Muscle of leg (tissue), 11 donors: Measurements from ENCODE around the gene SPATA13. TPM values are rescaled to one million over a fixed set of nuclear protein-coding genes. Genes with fewer than 3 reads are reported as not detected.
"Not testable (repeated sequence)": the region's sequence is repeated elsewhere in the genome, so short reads cannot be mapped to it uniquely, and the experiment has no call there.

Source experiments
- DNase-seq: peaks from one replicate; pipeline ENCODE4 v3.0.0; 2013
- H3K27ac ChIP-seq: one replicate; pipeline ENCODE4 v1.5.1; 2013; ENCODE audit warnings: mild to moderate bottlenecking, low read length, control low read depth
- H3K27me3 ChIP-seq: one replicate; pipeline ENCODE4 v1.6.1; 2013; ENCODE audit warnings: low read length; ENCODE audit not compliant: control insufficient read depth, insufficient read depth
- H3K36me3 ChIP-seq: one replicate; pipeline ENCODE4 v1.6.1; 2013; ENCODE audit warnings: low read length; ENCODE audit not compliant: control insufficient read depth, insufficient read depth
- H3K4me1 ChIP-seq: one replicate; pipeline ENCODE4 v1.6.1; 2013; ENCODE audit warnings: low read length; ENCODE audit not compliant: control insufficient read depth, insufficient read depth
- H3K4me3 ChIP-seq: one replicate; pipeline ENCODE4 v1.5.1; 2013; ENCODE audit warnings: low read length, control low read depth
- H3K9me3 ChIP-seq: replicated peaks from 2 replicates; pipeline ENCODE4 v1.6.1; 2013; ENCODE audit warnings: low read depth, low read length; ENCODE audit not compliant: control insufficient read depth
- whole genome bisulfite sequencing: methylation state at CpG from one replicate; pipeline ENCODE4 v1.1.5; 2013; ENCODE audit warnings: missing lambda C conversion rate; ENCODE audit not compliant: insufficient coverage; 5-methylcytosine and 5-hydroxymethylcytosine counted together
- polyA plus RNA-seq, 8 donors: library from polyadenylated mRNA; unstranded; fragments of 120-200 nt; gene quantifications; one replicate each; pipeline versions ENCODE4 v1.2.1 to v1.2.3, GENCODE V29; 2013; ENCODE audit warnings: inconsistent platforms in 1 of 8, low replicate concordance in 1 of 8; ENCODE audit not compliant: insufficient read length in 8 of 8, insufficient read depth in 1 of 8
- total RNA-seq: library from RNA; stranded (reverse); fragments of 120-200 nt; gene quantifications from one replicate; pipeline ENCODE4 v1.2.4, GENCODE V29; 2013

Gene SPATA13
- total and polyA plus RNA-seq, 9 donors = 2.7 to 4.5 (median 3.3) TPM

- H3K4me1 ChIP-seq = no peaks in the 10 kb centered on the region
- WGBS = 77% methylated on average over 18 of the region's 26 CpGs
- no peak for DNase-seq
- no peaks in the 10 kb centered on the region for H3K36me3 ChIP-seq
- H3K4me3 ChIP-seq = no peak overlapping the region
- H3K9me3 ChIP-seq = no peaks in the 10 kb centered on the region
- no peak overlapping the region for H3K27ac ChIP-seq
- H3K27me3 ChIP-seq = peaks cover 2% of the 10 kb centered on the region
Observed at GRCh38 chr13:24340608-24340955, 180.1 kb downstream of the SPATA13 start.

- DNase-seq = no peak
- H3K27me3 ChIP-seq = peaks cover 2% of the 10 kb centered on the region
- no peak overlapping the region for H3K27ac ChIP-seq
- H3K4me3 ChIP-seq = no peak overlapping the region
- H3K4me1 ChIP-seq = no peaks in the 10 kb centered on the region
- no peaks in the 10 kb centered on the region for H3K36me3 ChIP-seq
- WGBS = 100% methylated on average over 1 of the region's 3 CpGs
- H3K9me3 ChIP-seq = no peaks in the 10 kb centered on the region
Observed at GRCh38 chr13:24341439-24341838, 180.9 kb downstream of the SPATA13 start.

- Histone ChIP-seq H3K4me3 (no peak overlapping the region), H3K36me3 (no peaks in the 10 kb centered on the region), H3K27ac (no peak overlapping the region), H3K9me3 (no peaks in the 10 kb centered on the region), H3K27me3 (no peaks in the 10 kb centered on the region), H3K4me1 (no peaks in the 10 kb centered on the region)
- no peak for DNase-seq
- WGBS = 100% methylated on average over 1 of the region's 5 CpGs
Observed at GRCh38 chr13:24348385-24348784, 187.9 kb downstream of the SPATA13 start.

- H3K27me3 ChIP-seq = no peaks in the 10 kb centered on the region
- H3K4me3 ChIP-seq = no peak overlapping the region
- no peak for DNase-seq
- H3K4me1 ChIP-seq = no peaks in the 10 kb centered on the region
- WGBS = 65% methylated on average over 5 of the region's 6 CpGs
- no peaks in the 10 kb centered on the region for H3K9me3 ChIP-seq
- no peaks in the 10 kb centered on the region for H3K36me3 ChIP-seq
- no peak overlapping the region for H3K27ac ChIP-seq
Observed at GRCh38 chr13:24348797-24349515, 188.4 kb downstream of the SPATA13 start.

GRCh38 chr13:24349778-24350664, 189.5 kb downstream of the SPATA13 start:
- H3K4me1 ChIP-seq, DNase-seq, H3K27ac ChIP-seq, H3K9me3 ChIP-seq, H3K4me3 ChIP-seq, H3K36me3 ChIP-seq, H3K27me3 ChIP-seq: not testable (repeated sequence)
- WGBS = 75% methylated on average over 1 of the region's 3 CpGs

DNA sequence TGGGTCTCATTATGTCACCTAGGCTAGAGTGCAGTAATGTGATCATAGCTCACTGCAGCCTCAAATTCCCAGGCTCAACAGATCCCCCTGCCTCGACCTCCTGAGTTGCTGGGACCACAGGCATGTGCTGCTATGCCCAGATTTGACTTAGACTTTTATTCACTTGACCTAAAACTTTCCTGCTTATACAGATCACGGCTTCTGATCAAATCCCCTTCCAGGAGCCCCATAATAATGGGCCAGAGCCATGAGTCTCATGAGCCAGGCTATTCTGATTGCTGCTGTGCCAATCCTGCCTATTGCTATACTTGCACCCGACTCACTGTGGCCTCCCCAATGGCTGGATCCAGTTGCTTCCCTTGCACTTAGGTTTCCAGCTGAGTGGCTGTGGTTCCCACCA, 190.9 kb downstream of the SPATA13 start:
- DNase-seq = no peak
- WGBS = 69% methylated on average over 3 of the region's 3 CpGs
- Histone ChIP-seq H3K27me3 (no peaks in the 10 kb centered on the region), H3K4me1 (no peaks in the 10 kb centered on the region), H3K4me3 (no peak overlapping the region), H3K27ac (no peak overlapping the region), H3K36me3 (no peaks in the 10 kb centered on the region), H3K9me3 (no peaks in the 10 kb centered on the region)

GRCh38 chr13:24353736-24354135, 193.2 kb downstream of the SPATA13 start:
- 75% methylated on average over 1 of the region's 1 CpG for WGBS
- no peak overlapping the region for H3K4me3 ChIP-seq
- DNase-seq = no peak
- H3K27me3 ChIP-seq = no peaks in the 10 kb centered on the region
- no peaks in the 10 kb centered on the region for H3K9me3 ChIP-seq
- H3K4me1 ChIP-seq = no peaks in the 10 kb centered on the region
- no peak overlapping the region for H3K27ac ChIP-seq
- no peaks in the 10 kb centered on the region for H3K36me3 ChIP-seq

DNA sequence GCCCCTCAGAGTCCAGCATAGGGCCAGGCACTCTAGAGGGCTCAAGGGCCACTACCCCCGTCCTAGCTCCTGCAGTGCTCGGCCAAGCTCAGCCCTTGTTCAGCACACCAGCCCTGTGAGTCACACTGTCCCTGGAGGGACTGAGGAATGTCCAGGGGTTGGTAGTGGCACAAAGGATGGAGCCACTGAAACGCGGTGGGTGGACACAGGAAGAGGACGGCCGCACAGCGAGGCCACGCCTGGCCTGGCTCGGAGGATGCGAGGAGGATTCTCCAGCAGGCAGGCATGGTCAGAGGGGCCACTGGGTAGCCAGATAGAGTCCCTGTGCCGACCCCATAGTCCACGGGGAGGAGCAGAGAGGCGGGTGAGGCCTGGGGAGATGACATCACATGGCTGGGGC, 194.6 kb downstream of the SPATA13 start:
- Histone ChIP-seq H3K4me3 (no peak overlapping the region), H3K27ac (no peak overlapping the region)

DNA sequence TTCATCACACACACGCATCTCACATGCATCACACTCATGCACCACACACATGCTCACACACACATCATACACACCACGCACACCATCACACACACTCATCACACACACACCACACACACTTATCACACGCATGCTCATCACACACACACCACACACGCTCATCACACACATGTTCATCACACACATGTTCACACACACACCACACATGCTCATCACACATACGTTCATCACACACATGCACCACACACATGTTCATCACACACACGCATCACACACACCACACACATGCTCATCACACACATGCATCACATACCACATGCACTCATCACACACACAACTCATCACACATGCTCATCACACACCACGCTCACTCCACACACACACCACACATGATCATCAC, 195.8 kb downstream of the SPATA13 start:
- no peak for DNase-seq
- Histone ChIP-seq H3K4me3 (no peak overlapping the region), H3K27ac (no peak overlapping the region), H3K4me1 (no peaks in the 10 kb centered on the region), H3K36me3 (no peaks in the 10 kb centered on the region), H3K27me3 (no peaks in the 10 kb centered on the region), H3K9me3 (no peaks in the 10 kb centered on the region)
- 99% methylated on average over 6 of the region's 7 CpGs for WGBS

More for the DNA sequence above, 194.6 kb downstream of the SPATA13 start:
- no peaks in the 10 kb centered on the region for H3K9me3 ChIP-seq
- 88% methylated on average over 12 of the region's 13 CpGs for WGBS
- DNase-seq = no peak
- H3K36me3 ChIP-seq = no peaks in the 10 kb centered on the region
- H3K27me3 ChIP-seq = no peaks in the 10 kb centered on the region
- no peaks in the 10 kb centered on the region for H3K4me1 ChIP-seq
